Keratinocyte (primary cell): ENCODE data around the gene TMEM247. TPM values are rescaled to one million over a fixed set of nuclear protein-coding genes. Genes with fewer than 3 reads are reported as not detected.

ENCODE experiments used
- DNase-seq: peaks from one replicate; pipeline ENCODE4 v3.0.0-alpha.2; 2011; ENCODE audit warnings: low read depth, missing footprints, low spot score
- FAIRE-seq: peaks from 2 replicates; lab custom pipeline; 2011; peaks lifted over from hg19 to GRCh38; lab: Jason Lieb, UNC
- H2AFZ ChIP-seq: 2 replicates; pipeline ENCODE4 v1.6.0; 2012; ENCODE audit warnings: low read length, control low read depth, inconsistent platforms; ENCODE audit not compliant: control insufficient read depth
- H3K27ac ChIP-seq: 2 replicates; pipeline ENCODE4 v1.5.1; 2011; ENCODE audit warnings: low read length; ENCODE audit not compliant: control insufficient read depth, insufficient read depth
- H3K27me3 ChIP-seq: 3 replicates; pipeline ENCODE4 v1.6.0; 2011; ENCODE audit warnings: low read length; ENCODE audit not compliant: control insufficient read depth, insufficient read depth; ENCODE audit errors: extremely low read depth
- H3K36me3 ChIP-seq, 2 experiments: 2 replicates in 1 of 2; 3 replicates in 1 of 2; pipeline ENCODE4 v1.5.1; 2011; ENCODE audit warnings: low read length in 2 of 2, mild to moderate bottlenecking in 1 of 2; ENCODE audit not compliant: control insufficient read depth in 2 of 2, insufficient read depth in 2 of 2; ENCODE audit errors: extremely low read depth in 1 of 2
- H3K4me1 ChIP-seq: 3 replicates; pipeline ENCODE4 v1.5.1; 2011; ENCODE audit warnings: low read length; ENCODE audit not compliant: control insufficient read depth, insufficient read depth; ENCODE audit errors: extremely low read depth
- H3K4me2 ChIP-seq: 3 replicates; pipeline ENCODE4 v1.6.0; 2011; ENCODE audit warnings: low read depth, low read length; ENCODE audit not compliant: control insufficient read depth, insufficient read depth; ENCODE audit errors: extremely low read depth
- H3K4me3 ChIP-seq, 3 experiments: fragments of 200-600 bp in 1 of 3; sonication (generic) in 1 of 3; 2 replicates in 2 of 3; 3 replicates in 1 of 3; pipeline ENCODE4 v1.5.1; 2011 to 2016; ENCODE audit warnings: low read length in 3 of 3, mild to moderate bottlenecking in 3 of 3, control low read depth in 2 of 3, inconsistent platforms in 1 of 3, low read depth in 1 of 3, mixed read lengths in 1 of 3, mixed run types in 1 of 3, moderate library complexity in 1 of 3; ENCODE audit not compliant: control insufficient read depth in 2 of 3, insufficient read depth in 2 of 3; ENCODE audit errors: extremely low read depth in 1 of 3
- H3K79me2 ChIP-seq: 2 replicates; pipeline ENCODE4 v1.6.0; 2012; ENCODE audit warnings: low read length; ENCODE audit not compliant: control insufficient read depth, insufficient read depth
- H3K9ac ChIP-seq: 3 replicates; pipeline ENCODE4 v1.6.0; 2011; ENCODE audit warnings: low read length; ENCODE audit not compliant: control insufficient read depth, insufficient read depth; ENCODE audit errors: extremely low read depth
- H3K9me1 ChIP-seq: 3 replicates; pipeline ENCODE4 v1.6.0; 2011; ENCODE audit warnings: low read length; ENCODE audit not compliant: control insufficient read depth, insufficient read depth; ENCODE audit errors: extremely low read depth
- H3K9me3 ChIP-seq: 2 replicates; pipeline ENCODE4 v1.5.1; 2012; ENCODE audit warnings: low read depth, low read length; ENCODE audit not compliant: control insufficient read depth
- H4K20me1 ChIP-seq: 3 replicates; pipeline ENCODE4 v1.6.0; 2011; ENCODE audit warnings: low read length; ENCODE audit not compliant: control insufficient read depth, insufficient read depth; ENCODE audit errors: extremely low read depth
- CTCF ChIP-seq, 3 experiments: IDR thresholded peaks in 1 of 3; conservative IDR thresholded peaks in 1 of 3; optimal IDR thresholded peaks in 1 of 3; 2 replicates in 2 of 3; 3 replicates in 1 of 3; pipeline versions ENCODE3 to v1.5.1; 2011; ENCODE audit warnings: low read length in 3 of 3, mild to moderate bottlenecking in 3 of 3, moderate library complexity in 2 of 3, control low read depth in 1 of 3, inconsistent platforms in 1 of 3; ENCODE audit not compliant: insufficient read depth in 2 of 3; ENCODE audit errors: extremely low read depth in 1 of 3
- EZH2 ChIP-seq: IDR thresholded peaks from one replicate; pipeline ENCODE4 v1.6.1; 2012; ENCODE audit warnings: inconsistent platforms, mild to moderate bottlenecking, low read length, moderate library complexity
- dilution Hi-C: fragments of 300-500 bp; cut with MboI; formaldehyde crosslinking; loops from one replicate; pipeline ENCODE4 v1.7.0; 2020; ENCODE audit warnings: low sequenced_read_pairs; ENCODE audit not compliant: extremely low pct_ligation_motif_present
- polyA plus RNA-seq, 5 experiments: library from polyadenylated mRNA; depleted of rRNA in 3 of 5; stranded (reverse) in 3 of 5; stranded (forward) in 1 of 5; unstranded in 1 of 5; fragments of >200 nt; gene quantifications; 1 replicate in 1 of 5; 2 replicates in 3 of 5; 3 replicates in 1 of 5; pipeline versions ENCODE4 v1.2.1 to v1.2.3, GENCODE V29; 2011 to 2012; ENCODE audit warnings: missing spikeins in 2 of 5, low read depth in 1 of 5, low replicate concordance in 1 of 5

The TMEM247 gene
- polyA plus RNA-seq, 1 donor (not counting 4 experiments of a cell fraction or from before 2014, with no cell fraction given) = not detected

- dilution Hi-C loops = no loop called here
- H3K27ac ChIP-seq = no peak overlapping the region
- no peak for FAIRE-seq
Observed at GRCh38 chr2:46518861-46519260, 39.5 kb downstream of the TMEM247 start.

GRCh38 chr2:46519265-46519664 is 39.9 kb downstream of the TMEM247 start:
- Histone ChIP-seq H3K9me3 (no peaks in the 10 kb centered on the region), H3K9me1 (no peaks in the 10 kb centered on the region), H3K27ac (no peak overlapping the region), H3K36me3 (no peaks in the 10 kb centered on the region), H4K20me1 (no peaks in the 10 kb centered on the region), H3K27me3 (no peaks in the 10 kb centered on the region), H3K79me2 (no peaks in the 10 kb centered on the region), H3K4me1 (no peaks in the 10 kb centered on the region), H3K9ac (no peak overlapping the region), H3K4me2 (no peak overlapping the region), H2AFZ (no peak overlapping the region), H3K4me3 (no peak overlapping the region)
- dilution Hi-C loops = no loop called here
- TF ChIP-seq CTCF (optimal IDR thresholded peaks at IDR 0.05 in 1 of 3, IDR thresholded peaks at IDR 0.05 in 1 of 3, conservative IDR thresholded peaks at IDR 0.05 in 1 of 3; ENCODE audit: extremely low read depth in 1 of 3, insufficient read depth in 2 of 3, low read length in 3 of 3) (no peak), EZH2 (no peak)
- DNase-seq (no peak), FAIRE-seq (no peak)

More at GRCh38 chr2:46518861-46519260, 39.5 kb downstream of the TMEM247 start:
- Histone ChIP-seq H3K4me3 (no peak overlapping the region), H3K27me3 (no peaks in the 10 kb centered on the region), H3K9ac (no peak overlapping the region), H3K4me2 (no peak overlapping the region), H3K36me3 (no peaks in the 10 kb centered on the region), H3K79me2 (no peaks in the 10 kb centered on the region), H4K20me1 (no peaks in the 10 kb centered on the region), H3K9me1 (no peaks in the 10 kb centered on the region), H3K9me3 (no peaks in the 10 kb centered on the region), H3K4me1 (no peaks in the 10 kb centered on the region), H2AFZ (no peak overlapping the region)
- TF ChIP-seq EZH2 = no peak
- no peak for TF ChIP-seq CTCF (optimal IDR thresholded peaks at IDR 0.05 in 1 of 3, IDR thresholded peaks at IDR 0.05 in 1 of 3, conservative IDR thresholded peaks at IDR 0.05 in 1 of 3; ENCODE audit: extremely low read depth in 1 of 3, insufficient read depth in 2 of 3, low read length in 3 of 3)
- no peak for DNase-seq
